Prostate gland (tissue), 2 donors: ENCODE measurements around the gene CPNE1.

Experiments used
- CTCF ChIP-seq, 4 experiments: fragments of 200-600 bp in 2 of 4; fragments of 450-650 bp in 2 of 4; sonication (generic) in 2 of 4; IDR thresholded peaks; 1 replicate in 3 of 4; 2 replicates in 1 of 4; pipeline ENCODE4 v1.5.1; 2016 to 2019; ENCODE audit warnings: antibody characterized with exemption in 4 of 4, mild to moderate bottlenecking in 2 of 4, moderate library complexity in 2 of 4
- POLR2A ChIP-seq: fragments of 450-650 bp; IDR thresholded peaks from one replicate; pipeline ENCODE4 v1.6.1; 2016; ENCODE audit warnings: antibody characterized with exemption, mild to moderate bottlenecking
- POLR2AphosphoS5 ChIP-seq: sonication (generic); formaldehyde crosslinking; IDR thresholded peaks from one replicate; pipeline ENCODE4 v1.6.1; 2017; ENCODE audit warnings: antibody characterized with exemption

GRCh38 chr20:35617397-35618262, 47.1 kb downstream of the CPNE1 start:
- TF ChIP-seq CTCF (IDR thresholded peaks at IDR 0.05) (peak in 2 of 4 experiments; percentile 28 to 32), POLR2AphosphoS5 (no peak), POLR2A (no peak)
